Liver (tissue), 9 donors: ENCODE measurements around the gene FAM3B. TPM values are rescaled to one million over a fixed set of nuclear protein-coding genes. Genes with fewer than 3 reads are reported as not detected.
"Not testable (repeated sequence)": the region's sequence is repeated elsewhere in the genome, so short reads cannot be mapped to it uniquely, and the experiment has no call there.

ENCODE experiments used
- DNase-seq: peaks from one replicate; pipeline ENCODE4 v3.0.0-alpha.2; 2017; ENCODE audit warnings: low spot score
- H3K27ac ChIP-seq, 2 donors: one replicate each; pipeline ENCODE4 v1.7.0; 2013; ENCODE audit warnings: inconsistent platforms in 2 of 2, low read length in 2 of 2, control low read depth in 1 of 2, low read depth in 1 of 2, mild to moderate bottlenecking in 1 of 2
- H3K27me3 ChIP-seq, 4 donors: one replicate each; pipeline versions ENCODE4 v1.6.1 to v1.7.0; 2013; ENCODE audit warnings: low read length in 3 of 4, inconsistent platforms in 1 of 4, mild to moderate bottlenecking in 1 of 4, moderate library complexity in 1 of 4; ENCODE audit not compliant: control insufficient read depth in 4 of 4, insufficient read depth in 4 of 4
- H3K36me3 ChIP-seq, 4 donors: one replicate each; pipeline versions ENCODE4 v1.6.1 to v1.7.0; 2013; ENCODE audit warnings: low read length in 3 of 4, mild to moderate bottlenecking in 3 of 4, low read depth in 1 of 4, moderate library complexity in 1 of 4; ENCODE audit not compliant: control insufficient read depth in 4 of 4, insufficient read depth in 3 of 4
- H3K4me1 ChIP-seq, 4 donors: one replicate each; pipeline versions ENCODE4 v1.6.1 to v1.7.0; 2013; ENCODE audit warnings: low read length in 3 of 4, mild to moderate bottlenecking in 3 of 4, moderate library complexity in 1 of 4; ENCODE audit not compliant: control insufficient read depth in 4 of 4, insufficient read depth in 4 of 4
- H3K4me3 ChIP-seq, 3 donors: one replicate each; pipeline versions ENCODE4 v1.6.1 to v1.7.0; 2013; ENCODE audit warnings: low read length in 3 of 3, control low read depth in 1 of 3, low read depth in 1 of 3, mild to moderate bottlenecking in 1 of 3
- H3K9ac ChIP-seq, 2 donors: one replicate each; pipeline ENCODE4 v1.7.0; 2013; ENCODE audit warnings: low read length in 2 of 2, mild to moderate bottlenecking in 2 of 2, moderate library complexity in 2 of 2, control low read depth in 1 of 2, low read depth in 1 of 2
- H3K9me3 ChIP-seq, 4 donors: one replicate each; pipeline versions ENCODE4 v1.6.1 to v1.7.0; 2013; ENCODE audit warnings: low read length in 3 of 4; ENCODE audit not compliant: control insufficient read depth in 4 of 4
- CTCF ChIP-seq: fragments of 150-350 bp; IDR thresholded peaks from 2 replicates; pipeline ENCODE4 v1.5.1; 2017; ENCODE audit warnings: improper control_type of control experiment, low read depth, low read length; ENCODE audit not compliant: missing input control
- EGR1 ChIP-seq, 2 donors: IDR thresholded peaks; 2 replicates each; pipeline ENCODE4 v1.6.1; 2016 to 2018; ENCODE audit warnings: antibody characterized with exemption in 2 of 2, low read depth in 2 of 2
- FOXA1 ChIP-seq: IDR thresholded peaks from 2 replicates; pipeline ENCODE4 v1.6.1; 2016; ENCODE audit warnings: antibody characterized with exemption
- FOXA2 ChIP-seq: IDR thresholded peaks from 2 replicates; pipeline ENCODE4 v1.6.1; 2016; ENCODE audit warnings: antibody characterized with exemption
- GABPA ChIP-seq, 2 donors: IDR thresholded peaks in 1 of 2; conservative IDR thresholded peaks in 1 of 2; 2 replicates each; pipeline ENCODE4 v1.6.1; 2016; ENCODE audit warnings: antibody characterized with exemption in 2 of 2, mild to moderate bottlenecking in 1 of 2, moderate library complexity in 1 of 2
- HNF4A ChIP-seq, 2 donors: conservative IDR thresholded peaks; 2 replicates each; pipeline ENCODE4 v1.6.1; 2016; ENCODE audit warnings: antibody characterized with exemption in 2 of 2, mild to moderate bottlenecking in 2 of 2
- HNF4G ChIP-seq: IDR thresholded peaks from 2 replicates; pipeline ENCODE4 v1.6.1; 2016; ENCODE audit warnings: antibody characterized with exemption
- JUND ChIP-seq, 2 donors: IDR thresholded peaks; 2 replicates each; pipeline ENCODE4 v1.6.1; 2016; ENCODE audit warnings: antibody characterized with exemption in 2 of 2
- NR2F2 ChIP-seq: IDR thresholded peaks from 2 replicates; pipeline ENCODE4 v1.6.1; 2016; ENCODE audit warnings: antibody characterized with exemption
- RAD21 ChIP-seq, 2 donors: IDR thresholded peaks; 2 replicates each; pipeline ENCODE4 v1.6.1; 2016; ENCODE audit warnings: antibody characterized with exemption in 2 of 2, mild to moderate bottlenecking in 2 of 2
- REST ChIP-seq: IDR thresholded peaks from 2 replicates; pipeline ENCODE4 v1.6.1; 2016; ENCODE audit warnings: antibody characterized with exemption, mild to moderate bottlenecking
- RXRA ChIP-seq, 2 donors: IDR thresholded peaks; 2 replicates each; pipeline ENCODE4 v1.6.1; 2017 to 2018; ENCODE audit warnings: antibody characterized with exemption in 2 of 2, mild to moderate bottlenecking in 1 of 2
- SP1 ChIP-seq: IDR thresholded peaks from 2 replicates; pipeline ENCODE4 v1.6.1; 2018; ENCODE audit warnings: antibody characterized with exemption, mild to moderate bottlenecking
- TAF1 ChIP-seq: conservative IDR thresholded peaks from 2 replicates; pipeline ENCODE4 v1.6.1; 2016; ENCODE audit warnings: antibody characterized with exemption, mild to moderate bottlenecking
- YY1 ChIP-seq: IDR thresholded peaks from 2 replicates; pipeline ENCODE4 v1.6.1; 2016; ENCODE audit warnings: antibody characterized with exemption, mild to moderate bottlenecking
- WGBS: extraction: QIAGEN DNeasy Blood & Tissue Kit; methylation state at CpG from one replicate; pipeline ENCODE4 v1.1.7; 2013; 5-methylcytosine and 5-hydroxymethylcytosine counted together
- polyA plus RNA-seq, 2 donors: library from polyadenylated mRNA; stranded (reverse) in 1 of 2; unstranded in 1 of 2; fragments of 200-250 nt in 1 of 2; fragments of >200 nt in 1 of 2; fragmentation: Nextera tagmentation in 1 of 2; extraction: Ambion mirVana in 1 of 2; gene quantifications; one replicate each; pipeline versions ENCODE4 v1.2.1 to v1.2.3, GENCODE V29; 2013 to 2015
- total RNA-seq, 2 donors: library from RNA; depleted of rRNA; stranded (reverse); fragments of >200 nt; gene quantifications; one replicate each; pipeline ENCODE4 v1.2.3, GENCODE V29; 2014
- TF ChIP-seq, protein P1 (sequence below): IDR thresholded peaks from 2 replicates; pipeline ENCODE4 v1.6.1; 2016; ENCODE audit warnings: antibody characterized with exemption
- TF ChIP-seq, protein P2 (sequence below): IDR thresholded peaks from 2 replicates; pipeline ENCODE4 v1.6.1; 2016; ENCODE audit warnings: antibody characterized with exemption
- TF ChIP-seq, protein P3 (sequence below): IDR thresholded peaks from 2 replicates; pipeline ENCODE4 v1.6.1; 2016; ENCODE audit warnings: antibody characterized with exemption
- donor health status: healthy.
- donor health status: healthy.
- donor health status: healthy.
- donor health status: healthy.
- donor health status: healthy.

FAM3B gene
- total and polyA plus RNA-seq, 4 donors, result 0.72 to 18.2 (median 3.4) TPM

DNA sequence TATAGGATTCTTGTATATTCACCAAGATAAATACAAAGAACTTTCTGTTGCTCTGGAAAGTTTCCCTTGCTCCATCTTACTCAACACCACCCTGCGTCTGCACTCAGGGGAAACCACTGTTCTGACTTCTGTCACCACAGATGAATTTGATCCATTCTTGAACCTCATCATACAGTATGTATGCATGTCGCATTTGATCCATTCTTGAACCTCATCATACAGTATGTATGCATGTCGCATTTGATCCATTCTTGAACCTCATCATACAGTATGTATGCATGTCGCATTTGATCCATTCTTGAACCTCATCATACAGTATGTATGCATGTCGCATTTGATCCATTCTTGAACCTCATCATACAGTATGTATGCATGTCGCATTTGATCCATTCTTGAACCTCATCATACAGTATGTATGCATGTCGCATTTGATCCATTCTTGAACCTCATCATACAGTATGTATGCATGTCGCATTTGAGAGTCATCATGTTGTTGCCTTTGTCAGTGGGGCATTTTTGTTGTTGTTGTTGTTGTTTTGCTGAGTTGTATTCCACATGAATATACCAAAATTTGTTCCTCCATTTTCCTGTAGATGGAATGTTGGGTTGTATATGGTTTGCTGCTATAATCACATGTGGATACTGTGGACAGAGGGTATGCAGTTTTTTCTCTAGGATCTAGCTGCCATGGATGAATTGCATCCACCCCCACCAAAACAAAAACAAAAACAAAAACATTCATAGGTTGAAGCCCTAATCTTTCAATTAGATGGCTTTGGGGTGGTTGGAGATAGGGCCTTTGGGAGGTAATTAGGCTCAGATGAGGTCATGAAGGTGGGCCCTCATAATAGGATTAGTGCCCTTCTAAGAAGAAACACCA, 3.1 kb upstream of the FAM3B start:
- H3K9me3 ChIP-seq, H3K4me1 ChIP-seq, H3K4me3 ChIP-seq, H3K27ac ChIP-seq, DNase-seq, H3K36me3 ChIP-seq, H3K9ac ChIP-seq: not testable (repeated sequence)
- H3K27me3 ChIP-seq, result peaks cover 0 to 13% (median 1%) of the 10 kb centered on the region in 4 donors
- WGBS, result 96% methylated on average over 5 of the region's 8 CpGs

DNA sequence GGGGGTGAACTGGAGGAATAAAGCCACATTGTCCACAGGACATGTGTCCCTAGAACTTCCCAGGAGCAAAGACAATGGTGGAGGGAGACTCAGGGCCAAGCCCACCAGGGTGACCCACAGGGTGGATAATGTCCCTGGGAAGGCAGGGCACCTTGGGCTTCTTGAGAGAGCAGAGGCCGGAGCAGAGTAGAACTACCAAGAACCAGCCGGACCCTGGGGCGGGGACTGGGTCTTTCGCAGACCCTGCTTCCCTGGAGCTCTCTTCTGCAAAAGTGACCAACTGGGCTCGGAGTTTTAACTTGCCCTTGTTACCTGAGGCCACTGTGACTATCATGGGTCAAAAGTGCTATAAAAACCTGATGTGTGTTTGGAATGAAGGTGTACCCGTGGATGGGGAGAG, 875 bp upstream of the FAM3B start:
- Histone ChIP-seq H3K4me1 (peaks cover 0 to 4% (median 0%) of the 10 kb centered on the region in 4 donors), H3K9me3 (no peaks in the 10 kb centered on the region), H3K4me3 (no peak overlapping the region), H3K27ac (no peak overlapping the region), H3K9ac (no peak overlapping the region), H3K27me3 (peaks cover 0 to 5% (median 1%) of the 10 kb centered on the region in 4 donors), H3K36me3 (no peaks in the 10 kb centered on the region)
- TF ChIP-seq FOXA2 (no peak), YY1 (no peak), SP1 (no peak), TAF1 (no peak), REST (no peak), CTCF (no peak), FOXA1 (no peak), GABPA (IDR thresholded peaks at IDR 0.05 in 1 of 2, conservative IDR thresholded peaks at IDR 0.05 in 1 of 2) (no peak), NR2F2 (no peak), RAD21 (IDR thresholded peaks at IDR 0.05) (no peak), EGR1 (IDR thresholded peaks at IDR 0.05; ENCODE audit: low read depth in 2 of 2) (no peak), JUND (IDR thresholded peaks at IDR 0.05) (no peak), HNF4A (conservative IDR thresholded peaks at IDR 0.05) (no peak), HNF4G (no peak), RXRA (IDR thresholded peaks at IDR 0.05) (no peak)
- TF ChIP-seq, protein P1, sequence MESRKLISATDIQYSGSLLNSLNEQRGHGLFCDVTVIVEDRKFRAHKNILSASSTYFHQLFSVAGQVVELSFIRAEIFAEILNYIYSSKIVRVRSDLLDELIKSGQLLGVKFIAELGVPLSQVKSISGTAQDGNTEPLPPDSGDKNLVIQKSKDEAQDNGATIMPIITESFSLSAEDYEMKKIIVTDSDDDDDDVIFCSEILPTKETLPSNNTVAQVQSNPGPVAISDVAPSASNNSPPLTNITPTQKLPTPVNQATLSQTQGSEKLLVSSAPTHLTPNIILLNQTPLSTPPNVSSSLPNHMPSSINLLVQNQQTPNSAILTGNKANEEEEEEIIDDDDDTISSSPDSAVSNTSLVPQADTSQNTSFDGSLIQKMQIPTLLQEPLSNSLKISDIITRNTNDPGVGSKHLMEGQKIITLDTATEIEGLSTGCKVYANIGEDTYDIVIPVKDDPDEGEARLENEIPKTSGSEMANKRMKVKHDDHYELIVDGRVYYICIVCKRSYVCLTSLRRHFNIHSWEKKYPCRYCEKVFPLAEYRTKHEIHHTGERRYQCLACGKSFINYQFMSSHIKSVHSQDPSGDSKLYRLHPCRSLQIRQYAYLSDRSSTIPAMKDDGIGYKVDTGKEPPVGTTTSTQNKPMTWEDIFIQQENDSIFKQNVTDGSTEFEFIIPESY, result no peak
- TF ChIP-seq, protein P2, sequence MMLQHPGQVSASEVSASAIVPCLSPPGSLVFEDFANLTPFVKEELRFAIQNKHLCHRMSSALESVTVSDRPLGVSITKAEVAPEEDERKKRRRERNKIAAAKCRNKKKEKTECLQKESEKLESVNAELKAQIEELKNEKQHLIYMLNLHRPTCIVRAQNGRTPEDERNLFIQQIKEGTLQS, result no peak
- TF ChIP-seq, protein P3, sequence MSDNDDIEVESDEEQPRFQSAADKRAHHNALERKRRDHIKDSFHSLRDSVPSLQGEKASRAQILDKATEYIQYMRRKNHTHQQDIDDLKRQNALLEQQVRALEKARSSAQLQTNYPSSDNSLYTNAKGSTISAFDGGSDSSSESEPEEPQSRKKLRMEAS, result no peak
- no peak for DNase-seq
- 93% methylated on average over 6 of the region's 6 CpGs for WGBS
